Fibroblast of peridontal ligament (primary cell): Measurements from ENCODE around the gene ARHGAP15.

ENCODE experiments used
- DNase-seq: peaks from one replicate; pipeline ENCODE4 v3.0.0-alpha.2; 2010; ENCODE audit errors: extremely low read depth

Gene ARHGAP15

GRCh38 chr2:143144813-143145455 lies 15.7 kb downstream of the ARHGAP15 start:
- no peak for DNase-seq

DNA sequence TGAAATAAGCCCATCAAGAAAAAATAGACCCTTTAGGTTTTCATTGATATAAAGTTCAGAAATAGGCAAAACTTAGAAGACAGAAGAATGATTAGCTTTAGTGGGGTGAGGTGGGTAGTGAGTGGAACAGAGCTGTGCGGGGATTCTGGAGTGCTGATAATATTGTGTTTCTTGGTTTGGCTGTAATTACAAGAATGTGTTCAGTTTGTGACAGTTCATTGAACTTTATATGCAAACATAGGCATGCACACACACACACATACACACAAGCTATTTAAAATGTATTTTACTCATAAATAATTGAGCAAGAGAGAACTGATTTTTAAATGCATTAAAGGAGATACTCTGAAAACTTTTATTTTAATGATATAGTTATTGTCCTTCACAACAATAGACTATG lies 17.1 kb downstream of the ARHGAP15 start:
- peak; percentile 3 for DNase-seq

GRCh38 chr2:143146815-143147530 lies 17.8 kb downstream of the ARHGAP15 start:
- DNase-seq: no peak

- DNase-seq: no peak
These were observed 18.8 kb downstream of the ARHGAP15 start for GRCh38 chr2:143148011-143148410.

DNA sequence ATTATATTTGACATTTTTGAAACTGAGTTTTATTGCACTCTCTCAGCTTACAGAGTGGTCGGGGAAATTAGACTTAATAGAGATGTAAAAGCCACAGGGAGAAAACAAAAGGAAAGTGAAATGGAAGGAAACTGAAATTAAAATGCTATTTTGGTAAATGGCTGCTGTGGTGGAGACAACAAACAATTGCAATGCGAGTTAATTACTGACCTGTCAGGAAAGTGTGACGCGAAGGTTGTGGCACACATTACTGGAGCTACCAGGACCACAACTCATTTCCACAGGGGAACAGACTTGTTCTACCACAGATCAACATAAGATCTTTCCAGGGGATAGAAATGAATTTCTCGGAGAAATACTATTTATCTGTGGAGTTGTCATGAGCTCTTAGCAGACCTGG lies 19.5 kb downstream of the ARHGAP15 start:
- no peak for DNase-seq

DNA sequence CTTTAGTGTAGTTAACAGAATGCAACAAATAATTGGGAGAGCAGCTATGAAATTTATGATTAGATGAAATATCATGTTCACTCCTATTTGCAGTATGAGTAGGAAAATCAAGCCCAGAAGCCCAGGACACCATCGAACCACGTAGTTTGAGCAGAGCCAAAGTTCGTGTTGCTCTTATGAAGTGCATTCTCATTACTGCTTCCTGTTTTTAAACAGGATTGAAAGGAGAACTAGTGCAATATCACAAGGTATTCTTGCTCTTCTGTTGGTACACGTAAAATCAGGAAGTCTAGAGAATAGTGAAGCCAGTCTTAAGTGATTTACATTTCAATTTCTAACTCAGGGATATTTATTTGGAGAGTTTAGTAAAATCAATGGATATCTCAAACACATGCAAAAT lies 21.1 kb downstream of the ARHGAP15 start:
- no peak for DNase-seq

DNA sequence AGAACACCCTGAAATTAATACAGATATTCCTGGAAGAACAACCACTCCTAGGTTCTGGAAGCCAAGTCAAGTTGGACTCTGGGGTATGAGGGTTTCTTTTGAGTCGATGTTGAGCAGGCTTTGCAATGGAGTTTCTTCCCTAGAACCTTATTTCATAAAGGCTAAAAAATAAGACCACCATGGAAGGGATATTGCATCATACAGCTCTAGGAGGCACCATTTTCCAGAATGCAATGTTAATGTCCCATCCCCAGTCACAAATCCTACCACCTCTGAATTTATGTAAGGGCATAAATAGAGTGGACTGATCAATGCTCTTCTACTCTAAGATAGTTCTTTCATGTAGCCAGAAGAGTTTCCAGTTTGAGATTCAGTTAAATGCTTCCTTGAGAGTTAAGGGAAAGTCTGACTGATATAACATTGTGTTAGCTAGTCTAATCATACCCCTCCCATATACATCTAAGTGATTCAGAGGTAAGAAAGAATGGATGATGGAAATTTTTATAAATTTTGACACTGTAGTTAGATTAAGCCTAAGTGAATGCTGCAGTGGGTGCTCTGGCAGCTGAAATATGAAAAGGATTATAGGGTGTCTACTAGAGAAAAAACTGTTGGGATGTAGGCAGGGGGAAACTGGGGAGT lies 22.0 kb downstream of the ARHGAP15 start:
- no peak for DNase-seq

- no peak for DNase-seq
These were observed 23.0 kb downstream of the ARHGAP15 start for GRCh38 chr2:143152219-143152618.

- DNase-seq: no peak
These were observed 23.4 kb downstream of the ARHGAP15 start for GRCh38 chr2:143152637-143153036.

- no peak for DNase-seq
These were observed 26.4 kb downstream of the ARHGAP15 start for GRCh38 chr2:143155661-143156060.

DNA sequence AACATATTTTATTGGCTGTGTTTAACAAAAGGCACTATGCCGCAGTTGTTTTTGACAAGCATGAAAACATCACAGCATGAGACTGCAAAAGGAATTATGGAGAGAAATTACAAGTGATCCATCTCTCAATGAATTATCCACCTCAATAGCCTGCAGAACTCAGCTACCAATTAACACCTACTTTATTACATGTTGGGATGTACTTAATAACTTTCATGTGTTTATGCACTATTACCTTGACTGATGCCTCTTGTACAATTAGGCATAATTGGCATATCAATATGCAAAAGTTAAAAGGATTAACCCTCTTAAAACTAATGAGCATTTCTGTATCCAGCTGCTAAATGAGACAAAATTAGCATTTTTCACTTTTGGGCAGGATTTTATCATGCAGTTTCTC lies 27.8 kb downstream of the ARHGAP15 start:
- no peak for DNase-seq

- peak; percentile 19 for DNase-seq
These were observed 28.2 kb downstream of the ARHGAP15 start for GRCh38 chr2:143157418-143157817.

- no peak for DNase-seq
These were observed 28.9 kb downstream of the ARHGAP15 start for GRCh38 chr2:143158098-143158497.

DNA sequence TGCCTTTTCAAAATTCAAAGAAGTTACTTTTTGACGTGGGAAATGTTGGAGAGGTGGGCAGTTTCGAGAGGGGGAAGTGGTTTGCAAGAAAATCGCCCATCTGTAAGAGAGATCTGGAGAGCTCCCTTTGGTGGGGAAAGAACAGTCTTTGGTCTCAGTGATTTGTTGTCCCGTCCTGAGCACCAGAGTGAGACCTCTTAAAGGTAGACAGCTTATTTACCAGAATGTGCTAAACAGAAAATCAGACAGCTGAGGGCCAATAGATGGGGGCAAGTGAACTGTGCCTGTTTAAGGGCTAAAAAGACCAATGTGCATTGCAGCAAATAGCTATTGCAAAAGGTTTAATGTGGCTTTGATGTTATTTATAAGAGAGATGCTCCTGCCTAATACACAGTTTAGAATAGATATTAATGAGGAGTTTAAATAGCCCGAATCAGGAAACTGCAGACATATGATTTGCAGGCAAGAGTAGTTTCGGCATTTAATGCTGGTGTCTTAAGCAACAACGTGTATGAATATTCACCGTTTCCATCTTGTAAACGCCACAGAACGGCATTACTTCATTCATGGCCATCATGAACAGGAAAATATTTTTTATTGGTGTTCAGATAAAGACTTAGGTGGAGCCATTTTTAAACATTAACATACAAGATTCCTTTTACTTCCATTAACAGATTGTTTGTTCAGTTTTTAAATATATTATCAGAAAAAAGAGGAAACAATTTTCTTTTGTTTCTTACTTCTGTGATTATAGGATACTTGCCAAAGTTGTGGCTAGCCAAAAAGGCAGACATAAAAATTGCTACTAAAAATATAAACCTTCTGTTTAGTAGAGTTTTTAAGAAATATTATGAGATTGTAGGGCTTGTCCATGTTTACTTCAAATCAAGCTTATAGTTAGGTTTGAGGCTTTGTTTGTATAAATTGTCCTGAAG lies 29.6 kb downstream of the ARHGAP15 start:
- DNase-seq: no peak

DNA sequence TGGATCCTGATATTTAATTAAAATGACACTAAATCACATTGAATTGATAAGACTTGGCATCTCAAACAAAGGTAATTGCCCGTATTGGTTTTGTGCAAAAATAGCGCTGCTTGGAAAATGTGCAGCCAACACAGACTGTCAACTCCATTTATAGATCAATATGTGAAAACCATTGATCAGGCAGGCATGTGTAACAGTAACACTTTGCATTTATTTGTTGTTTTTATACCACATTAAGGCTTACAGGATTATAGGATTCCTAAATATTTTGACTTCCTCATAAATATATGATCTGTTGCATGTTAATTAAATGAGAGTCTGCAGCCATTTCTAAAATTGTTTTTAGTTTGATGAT lies 30.2 kb downstream of the ARHGAP15 start:
- no peak for DNase-seq

- no peak for DNase-seq
These were observed 31.8 kb downstream of the ARHGAP15 start for GRCh38 chr2:143160732-143161707.

DNA sequence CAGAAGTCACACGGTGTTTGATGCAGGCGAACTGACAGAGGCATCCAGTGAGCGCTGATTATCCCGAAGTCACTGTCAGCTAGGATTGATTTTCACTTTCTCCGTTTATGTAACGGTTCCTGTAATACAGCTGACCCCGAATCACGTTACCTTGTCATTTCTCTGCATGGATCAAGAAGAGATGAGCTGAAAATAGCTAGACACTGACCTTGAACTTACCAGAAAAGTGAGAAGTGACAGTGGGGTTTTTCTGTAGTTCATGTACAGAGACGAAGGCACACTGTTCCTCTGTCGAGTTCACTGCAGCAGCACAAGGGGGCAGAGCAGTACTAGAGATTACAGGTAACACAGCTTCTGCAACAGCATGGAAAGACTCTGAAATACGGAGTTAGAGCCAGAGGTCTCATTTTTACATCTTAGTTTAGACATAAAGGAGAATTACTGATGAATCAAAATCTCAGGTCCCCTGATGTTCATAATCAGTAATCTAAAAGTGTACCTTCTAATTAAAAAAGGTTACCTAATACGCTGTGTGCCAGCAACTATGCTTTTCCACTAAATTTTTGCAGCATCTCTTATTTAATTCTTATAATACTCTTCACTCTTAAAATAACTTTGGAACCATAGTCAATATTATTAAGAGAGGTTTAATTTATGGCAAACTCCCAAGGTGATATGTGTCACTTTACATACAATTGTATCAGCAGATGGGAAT lies 33.1 kb downstream of the ARHGAP15 start:
- DNase-seq: peak; percentile 63

DNA sequence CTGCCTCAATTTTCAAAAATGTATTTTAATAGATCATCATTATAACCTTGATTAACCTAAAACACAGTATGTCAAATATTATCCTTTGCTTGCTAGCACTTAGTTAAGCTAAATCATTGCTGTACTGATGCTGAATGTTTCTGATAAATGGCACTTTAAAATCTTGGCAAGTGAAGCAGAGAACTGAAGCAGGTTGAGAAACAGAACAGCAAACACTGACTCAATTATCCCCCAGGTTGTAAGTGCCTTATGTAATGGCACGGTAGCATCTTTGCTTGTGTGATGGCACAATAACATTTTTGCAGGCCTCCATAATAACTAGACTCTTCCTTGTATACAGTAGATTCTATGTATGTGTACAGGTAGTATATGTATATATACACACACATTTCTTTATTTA lies 33.8 kb downstream of the ARHGAP15 start:
- no peak for DNase-seq

DNA sequence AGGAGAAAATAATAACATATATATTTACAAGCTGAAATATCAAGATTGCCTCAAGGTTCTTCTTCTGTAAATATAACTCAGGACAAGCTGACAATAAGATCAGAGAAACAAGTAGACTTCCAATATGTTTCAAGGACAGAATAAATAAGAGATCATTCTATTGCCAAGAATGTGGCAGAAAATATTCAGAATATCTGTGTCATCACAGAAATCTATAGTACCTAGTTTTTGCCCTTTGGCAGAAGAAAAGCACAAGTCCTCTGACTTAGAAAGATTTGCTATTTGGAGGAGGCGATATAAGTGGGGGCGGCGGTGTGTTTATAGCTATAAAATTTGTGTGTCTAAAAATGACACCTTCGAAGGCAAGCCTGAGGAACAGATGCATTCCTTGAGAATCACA lies 34.3 kb downstream of the ARHGAP15 start:
- DNase-seq: no peak

- no peak for DNase-seq
These were observed 36.1 kb downstream of the ARHGAP15 start for GRCh38 chr2:143165291-143165690.
